NT2/D1 (cell line): ENCODE data around the gene LRRC25.

Source experiments
- DNase-seq: peaks from one replicate; pipeline ENCODE4 v3.0.0-alpha.2; 2011; ENCODE audit warnings: low read depth, low spot score
- H3K27me3 ChIP-seq: 2 replicates; pipeline ENCODE4 v1.6.0; 2011; ENCODE audit warnings: mild to moderate bottlenecking; ENCODE audit not compliant: insufficient read length, insufficient read depth
- H3K36me3 ChIP-seq: 2 replicates; pipeline ENCODE4 v1.6.1; 2011; ENCODE audit warnings: mild to moderate bottlenecking, low read length, mixed read lengths; ENCODE audit not compliant: insufficient read depth, insufficient read length
- H3K4me1 ChIP-seq: 2 replicates; pipeline ENCODE4 v1.5.1; 2011; ENCODE audit not compliant: insufficient read depth, insufficient read length
- H3K4me3 ChIP-seq: 2 replicates; pipeline ENCODE4 v1.5.1; 2011; ENCODE audit warnings: low read depth; ENCODE audit not compliant: insufficient read length
- H3K9ac ChIP-seq: 2 replicates; pipeline ENCODE4 v1.6.0; 2011; ENCODE audit warnings: low read depth; ENCODE audit not compliant: insufficient read length
- H3K9me3 ChIP-seq: 2 replicates; pipeline ENCODE4 v1.5.1; 2011; ENCODE audit warnings: mild to moderate bottlenecking, low read length; ENCODE audit not compliant: insufficient read depth
- SUZ12 ChIP-seq: IDR thresholded peaks from 2 replicates; pipeline ENCODE4 v1.6.1; 2011; ENCODE audit not compliant: insufficient read length, insufficient read depth; ENCODE audit errors: extremely low read depth
- YY1 ChIP-seq: IDR thresholded peaks from 2 replicates; pipeline ENCODE4 v1.6.1; 2011; ENCODE audit not compliant: insufficient read length, insufficient read depth
- ZNF274 ChIP-seq: IDR thresholded peaks from 2 replicates; pipeline ENCODE4 v1.6.1; 2011; ENCODE audit warnings: mild to moderate bottlenecking, low read depth, low read length

Gene LRRC25

GRCh38 chr19:18390065-18390907, 7.1 kb downstream of the LRRC25 start:
- H3K36me3 ChIP-seq: no peaks in the 10 kb centered on the region
- DNase-seq: no peak
- no peak overlapping the region for H3K9ac ChIP-seq
- no peak overlapping the region for H3K4me3 ChIP-seq
- H3K4me1 ChIP-seq: peaks cover 12% of the 10 kb centered on the region
- H3K27me3 ChIP-seq: peaks cover 40% of the 10 kb centered on the region
- TF ChIP-seq SUZ12: no peak
- TF ChIP-seq ZNF274: no peak
- TF ChIP-seq YY1: no peak
- no peaks in the 10 kb centered on the region for H3K9me3 ChIP-seq

GRCh38 chr19:18389726-18390064, 7.7 kb downstream of the LRRC25 start:
- no peak for DNase-seq

GRCh38 chr19:18388960-18389725, 8.3 kb downstream of the LRRC25 start:
- Histone ChIP-seq H3K4me3 (no peak overlapping the region), H3K9ac (no peak overlapping the region), H3K27me3 (peaks cover 40% of the 10 kb centered on the region), H3K36me3 (no peaks in the 10 kb centered on the region), H3K4me1 (peaks cover 12% of the 10 kb centered on the region), H3K9me3 (no peaks in the 10 kb centered on the region)
- TF ChIP-seq ZNF274: no peak
- no peak for TF ChIP-seq YY1
- no peak for TF ChIP-seq SUZ12
- no peak for DNase-seq

More at GRCh38 chr19:18389726-18390064, 7.7 kb downstream of the LRRC25 start:
- Histone ChIP-seq H3K4me1 (peaks cover 12% of the 10 kb centered on the region), H3K36me3 (no peaks in the 10 kb centered on the region), H3K27me3 (peaks cover 40% of the 10 kb centered on the region), H3K9ac (no peak overlapping the region), H3K4me3 (no peak overlapping the region), H3K9me3 (no peaks in the 10 kb centered on the region)
- TF ChIP-seq YY1 (no peak), ZNF274 (no peak), SUZ12 (no peak)

- peak; percentile 68 for DNase-seq
- H3K9me3 ChIP-seq: no peaks in the 10 kb centered on the region
- no peaks in the 10 kb centered on the region for H3K36me3 ChIP-seq
- peaks cover 40% of the 10 kb centered on the region for H3K27me3 ChIP-seq
- TF ChIP-seq YY1 (no peak), SUZ12 (no peak), ZNF274 (no peak)
- peak overlapping the region; percentile 73 for H3K9ac ChIP-seq
- H3K4me3 ChIP-seq: peak overlapping the region; percentile 34
- H3K4me1 ChIP-seq: peaks cover 12% of the 10 kb centered on the region
These were observed 9.1 kb downstream of the LRRC25 start for GRCh38 chr19:18388100-18388959.

- H3K36me3 ChIP-seq: no peaks in the 10 kb centered on the region
- peak overlapping the region; percentile 13 for H3K4me3 ChIP-seq
- no peak for DNase-seq
- no peaks in the 10 kb centered on the region for H3K9me3 ChIP-seq
- H3K9ac ChIP-seq: no peak overlapping the region
- TF ChIP-seq YY1 (no peak), SUZ12 (no peak), ZNF274 (no peak)
- peaks cover 12% of the 10 kb centered on the region for H3K4me1 ChIP-seq
- H3K27me3 ChIP-seq: peaks cover 40% of the 10 kb centered on the region
These were observed 10.7 kb downstream of the LRRC25 start for GRCh38 chr19:18386543-18387271.

- H3K4me1 ChIP-seq: peaks cover 12% of the 10 kb centered on the region
- DNase-seq: peak; percentile 38
- peak within 1 kb of the TSS; percentile 13 for H3K4me3 ChIP-seq
- no peak within 1 kb of the TSS for H3K9ac ChIP-seq
- no peaks in the 10 kb centered on the region for H3K36me3 ChIP-seq
- H3K9me3 ChIP-seq: no peaks in the 10 kb centered on the region
- peaks cover 40% of the 10 kb centered on the region for H3K27me3 ChIP-seq
- TF ChIP-seq ZNF274: no peak
- no peak for TF ChIP-seq SUZ12
- no peak for TF ChIP-seq YY1
These were observed 11.5 kb downstream of the LRRC25 start, which contains the start of gene GDF15 for GRCh38 chr19:18385675-18386542. Gene GDF15 (plus strand): TSS chr19:18386158. CDS start chr19:18386190, 32 bp downstream.
